Activated CD8-positive, alpha-beta T cell treated with anti-CD3 and anti-CD28 coated beads for 36 hours (primary cell): ENCODE results near the gene MMP28. TPM values are rescaled to one million over a fixed set of nuclear protein-coding genes. Genes with fewer than 3 reads are reported as not detected.

Source experiments
- ATAC-seq: fragments of 200-7000 bp; cut with Tn5 transposase; one replicate; pipeline ENCODE4 v1.10.0; 2021; ENCODE audit warnings: mild to moderate bottlenecking, moderate library complexity
- CTCF ChIA-PET: fragments of 350-600 bp; sonication (Branson Sonifier 250); formaldehyde crosslinking; loops from one replicate; lab custom pipeline; 2021; ENCODE audit warnings: antibody characterized with exemption; lab: Charles Lee
- POLR2A ChIA-PET: fragments of 350-600 bp; sonication (Branson Sonifier 250); formaldehyde crosslinking; loops from one replicate; lab custom pipeline; 2021; ENCODE audit warnings: antibody characterized with exemption; lab: Charles Lee
- DNase-seq: peaks from one replicate; pipeline ENCODE4 v3.0.0-alpha.2; 2020
- H3K27ac Mint-ChIP-seq: one replicate; pipeline ENCODE4 v1.8.0; 2021; ENCODE audit warnings: mild to moderate bottlenecking, mixed read lengths
- H3K27me3 Mint-ChIP-seq: one replicate; pipeline ENCODE4 v1.8.0; 2021; ENCODE audit warnings: mixed read lengths
- H3K36me3 Mint-ChIP-seq: one replicate; pipeline ENCODE4 v1.8.0; 2021; ENCODE audit warnings: low read depth, mixed read lengths
- H3K4me1 Mint-ChIP-seq: one replicate; pipeline ENCODE4 v1.8.0; 2021; ENCODE audit warnings: low read depth, mixed read lengths
- H3K4me3 Mint-ChIP-seq: one replicate; pipeline ENCODE4 v1.8.0; 2021; ENCODE audit warnings: mild to moderate bottlenecking, moderate library complexity, mixed read lengths
- H3K9me3 Mint-ChIP-seq: one replicate; pipeline ENCODE4 v1.8.0; 2021; ENCODE audit warnings: mixed read lengths
- CTCF ChIP-seq: fragments of 200-600 bp; IDR thresholded peaks from one replicate; pipeline ENCODE4 v1.8.0; 2022; ENCODE audit warnings: antibody characterized with exemption, mild to moderate bottlenecking
- intact Hi-C: fragments of 100-400 bp; cut with micrococcal nuclease; formaldehyde crosslinking; loops from one replicate; pipeline ENCODE4 v1.10.0; 2022
- total RNA-seq, 2 experiments: library from RNA; stranded (reverse); gene quantifications; one replicate each; pipeline ENCODE4 v1.2.3, GENCODE V29; 2021

Gene MMP28
- total RNA-seq, 2 experiments from 2014 or later, result 0.41 TPM; not detected in 1

DNA sequence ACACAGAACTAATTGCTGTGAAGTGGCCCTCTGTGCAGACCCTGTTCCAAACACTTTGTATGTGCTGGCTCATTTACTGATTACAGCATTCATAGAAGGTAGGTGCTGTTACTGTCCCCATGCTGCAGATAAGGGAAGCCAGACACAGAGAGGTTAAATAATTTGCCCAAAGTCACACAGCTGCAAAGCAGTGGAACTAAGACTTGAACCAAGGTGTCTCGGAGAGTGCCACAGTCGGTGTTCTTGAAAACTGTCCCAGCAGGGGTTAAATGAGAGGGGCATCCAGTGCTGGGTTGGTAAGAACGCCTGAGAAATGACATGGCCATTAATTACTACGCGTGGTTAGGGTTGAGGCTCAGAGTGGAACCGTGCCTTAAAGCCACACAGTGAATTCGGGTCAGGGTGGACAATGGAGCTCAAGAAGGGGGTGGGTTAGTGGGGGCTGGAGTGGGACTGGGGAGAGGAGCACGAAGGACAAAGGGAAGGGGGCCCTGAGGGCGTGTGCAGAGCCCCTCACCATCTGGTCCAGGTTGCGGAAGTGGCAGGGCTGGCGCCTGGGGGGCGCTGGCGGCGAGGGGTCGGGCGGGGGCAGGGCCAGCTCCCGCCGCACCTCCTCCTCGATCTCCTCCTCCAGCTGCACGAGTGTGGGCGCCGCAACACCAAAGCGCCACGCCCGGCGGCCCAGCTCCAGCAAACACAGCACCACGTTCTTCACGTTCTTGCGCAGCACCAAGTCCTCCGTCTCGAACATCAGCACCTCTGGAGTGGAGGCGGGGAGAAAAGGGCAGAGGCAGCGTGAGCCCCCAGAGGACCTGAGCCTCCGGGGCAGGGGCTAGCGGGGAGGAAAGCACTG, 45.7 kb downstream of the MMP28 start:
- ChIA-PET POLR2A (interaction anchor here (0.6 to 1.2 kb wide), 5 partner anchors 15 to 823 kb away, joined by 3 to 5 read pairs (median 3); partner anchors contain the start of gene SLFN12L), CTCF (interaction anchor here (0.9 to 7.4 kb wide), 8 partner anchors 10 to 195 kb away, joined by 3 to 121 read pairs (median 4); no protein-coding TSS in a partner anchor)
- TF ChIP-seq CTCF, result no peak
- DNase-seq (peak; percentile 65), ATAC-seq (peak; percentile 19)
- Mint-ChIP-seq H3K9me3 (no peaks in the 10 kb centered on the region), H3K4me1 (peaks cover 33% of the 10 kb centered on the region), H3K36me3 (no peaks in the 10 kb centered on the region), H3K27ac (no peak overlapping the region), H3K27me3 (peaks cover 36% of the 10 kb centered on the region), H3K4me3 (peak overlapping the region; percentile 61)
- intact Hi-C loops, result loop anchor here (5.0 to 10.0 kb wide), 2 partner anchors 137 to 575 kb away; no protein-coding TSS in a partner anchor

DNA sequence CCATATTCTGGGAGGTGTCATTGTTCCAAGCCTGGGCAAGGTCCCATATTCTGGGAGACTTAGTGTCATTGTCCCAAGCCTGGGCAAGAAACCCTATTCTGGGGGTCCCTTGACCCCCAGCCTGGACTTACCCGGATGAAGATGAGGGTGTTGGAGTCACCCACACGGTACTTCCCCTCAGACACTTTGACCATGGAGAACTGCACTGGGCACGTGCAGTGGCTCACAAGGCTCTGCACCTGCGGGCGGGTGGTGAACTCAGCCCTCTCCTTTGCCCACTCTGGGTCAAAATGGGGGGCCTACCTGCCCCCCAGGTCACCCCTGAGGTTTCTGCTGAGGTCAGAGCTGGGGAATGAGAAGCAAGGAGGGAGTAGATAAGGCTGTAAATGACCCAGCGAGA, 46.5 kb downstream of the MMP28 start:
- Mint-ChIP-seq H3K4me1 (peaks cover 33% of the 10 kb centered on the region), H3K9me3 (no peaks in the 10 kb centered on the region), H3K27ac (peak overlapping the region; percentile 70), H3K36me3 (no peaks in the 10 kb centered on the region), H3K4me3 (no peak overlapping the region), H3K27me3 (peaks cover 39% of the 10 kb centered on the region)
- CTCF ChIA-PET, result interaction anchor here (1.1 to 7.4 kb wide), 13 partner anchors 10 to 629 kb away, joined by 3 to 121 read pairs (median 14); partner anchors contain the start of gene C17orf50
- ATAC-seq, result no peak
- no peak for DNase-seq
- intact Hi-C loops, result loop anchor here (5.0 to 10.0 kb wide), 2 partner anchors 137 to 574 kb away; no protein-coding TSS in a partner anchor
- no peak for TF ChIP-seq CTCF
- POLR2A ChIA-PET, result interaction anchor here (0.8 to 1.2 kb wide), 4 partner anchors 8 to 212 kb away, joined by 3 to 5 read pairs (median 3); partner anchors contain the start of gene SLFN12L

GRCh38 chr17:35748341-35748841, 47.0 kb downstream of the MMP28 start:
- intact Hi-C loops, result loop anchor here (5.0 to 10.0 kb wide), 2 partner anchors 136 to 574 kb away; no protein-coding TSS in a partner anchor
- no peaks in the 10 kb centered on the region for H3K36me3 Mint-ChIP-seq
- peak; percentile 46 for ATAC-seq

GRCh38 chr17:35747540-35748017, 47.9 kb downstream of the MMP28 start:
- CTCF ChIA-PET, result interaction anchor here (0.6 to 7.4 kb wide), 70 partner anchors 8 to 722 kb away, joined by 3 to 121 read pairs (median 5); partner anchors contain the start of genes AP2B1, C17orf50, RAD51D and RASL10B
- Mint-ChIP-seq H3K27ac (no peak overlapping the region), H3K4me1 (peaks cover 33% of the 10 kb centered on the region), H3K27me3 (peaks cover 43% of the 10 kb centered on the region), H3K4me3 (peak overlapping the region; percentile 24), H3K9me3 (no peaks in the 10 kb centered on the region), H3K36me3 (no peaks in the 10 kb centered on the region)
- DNase-seq, result peak; percentile 93
- POLR2A ChIA-PET, result interaction anchor here (0.9 to 2.0 kb wide), 5 partner anchors 12 to 168 kb away, joined by 3 to 8 read pairs (median 3); partner anchors contain the start of genes MMP28 and TAF15
- peak; percentile 88 for ATAC-seq
- intact Hi-C loops, result loop anchor here (5.0 to 10.0 kb wide), 2 partner anchors 135 to 573 kb away; no protein-coding TSS in a partner anchor
- TF ChIP-seq CTCF, result peak; percentile 88

More at GRCh38 chr17:35748341-35748841, 47.0 kb downstream of the MMP28 start:
- ChIA-PET CTCF (interaction anchor here (1.1 to 7.4 kb wide), 30 partner anchors 9 to 628 kb away, joined by 3 to 121 read pairs (median 6); partner anchors contain the start of genes C17orf50, RASL10B and TAF15), POLR2A (interaction anchor here (0.8 to 2.0 kb wide), 4 partner anchors 9 to 211 kb away, joined by 3 to 8 read pairs (median 6); partner anchors contain the start of genes SLFN12L and TAF15)
- no peak for TF ChIP-seq CTCF
- H3K27ac Mint-ChIP-seq, result peak overlapping the region; percentile 70
- peaks cover 33% of the 10 kb centered on the region for H3K4me1 Mint-ChIP-seq
- H3K27me3 Mint-ChIP-seq, result peaks cover 42% of the 10 kb centered on the region
- H3K4me3 Mint-ChIP-seq, result peak overlapping the region; percentile 32
- H3K9me3 Mint-ChIP-seq, result no peaks in the 10 kb centered on the region
- peak; percentile 59 for DNase-seq
